Bronchial epithelial cell (primary cell): ENCODE results near the gene MCEMP1. TPM values are rescaled to one million over a fixed set of nuclear protein-coding genes. Genes with fewer than 3 reads are reported as not detected.
"Not testable (repeated sequence)": the region's sequence is repeated elsewhere in the genome, so short reads cannot be mapped to it uniquely, and the experiment has no call there.

Source experiments
- DNase-seq: peaks from one replicate; pipeline ENCODE4 v3.0.0-alpha.2; 2010; ENCODE audit warnings: low read depth
- FAIRE-seq: peaks from 2 replicates; lab custom pipeline; 2011; peaks lifted over from hg19 to GRCh38; lab: Jason Lieb, UNC
- H3K27me3 ChIP-seq: 2 replicates; pipeline ENCODE4 v1.5.1; 2011; ENCODE audit warnings: low read length; ENCODE audit not compliant: control insufficient read depth, insufficient read depth
- H3K36me3 ChIP-seq: 2 replicates; pipeline ENCODE4 v1.5.1; 2011; ENCODE audit warnings: low read length; ENCODE audit not compliant: control insufficient read depth, insufficient read depth
- H3K4me3 ChIP-seq: 2 replicates; pipeline ENCODE4 v1.5.1; 2011; ENCODE audit warnings: mild to moderate bottlenecking, low read depth, low read length, control low read depth
- CTCF ChIP-seq: IDR thresholded peaks from 2 replicates; pipeline ENCODE4 v1.5.1; 2011; ENCODE audit warnings: mild to moderate bottlenecking, moderate library complexity, low read length, control low read depth, inconsistent platforms; ENCODE audit not compliant: insufficient read depth, severe bottlenecking
- total RNA-seq: library from RNA; depleted of rRNA; stranded (reverse); fragments of >200 nt; gene quantifications from 2 replicates; pipeline ENCODE4 v1.2.1, GENCODE V29; 2014

MCEMP1 gene
- total RNA-seq, 1 donor from 2014 or later: not detected

DNA sequence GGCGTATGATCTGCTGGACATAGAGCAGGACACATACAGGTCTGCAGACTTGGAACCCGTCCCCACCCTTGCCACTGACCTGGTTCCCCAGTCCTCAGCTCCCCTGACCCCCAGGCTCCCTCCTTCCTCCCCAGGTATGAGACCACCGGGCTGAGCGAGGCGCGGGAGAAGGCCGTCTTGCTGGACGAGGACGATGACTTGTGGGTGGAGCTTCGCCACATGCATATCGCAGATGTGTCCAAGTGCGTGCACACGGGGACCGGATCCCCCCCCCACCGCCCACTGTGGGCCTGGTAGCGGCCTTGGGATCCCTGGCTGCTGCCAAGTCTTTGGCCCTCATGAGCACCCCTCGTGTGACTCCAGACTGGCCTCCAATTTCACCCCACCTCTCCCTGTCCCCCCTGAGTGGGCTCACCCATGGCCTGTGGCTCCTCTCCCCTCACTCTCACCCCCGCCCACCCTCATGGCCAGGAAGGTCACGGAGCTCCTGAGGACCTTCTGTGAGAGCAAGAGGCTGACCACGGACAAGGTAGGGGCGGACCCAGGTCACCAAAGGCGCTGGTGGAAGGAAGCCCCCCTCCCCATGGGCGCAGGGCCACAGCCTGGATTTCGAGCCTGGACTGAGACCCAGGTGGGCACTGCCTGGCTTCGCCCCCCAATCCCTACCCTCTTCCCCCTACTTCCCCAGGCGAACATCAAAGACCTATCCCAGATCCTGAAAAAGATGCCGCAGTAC, 34.4 kb upstream of the MCEMP1 start:
- DNase-seq (no peak), FAIRE-seq (no peak)
- Histone ChIP-seq H3K27me3 (no peaks in the 10 kb centered on the region), H3K4me3 (no peak overlapping the region), H3K36me3 (peaks cover 16% of the 10 kb centered on the region)
- no peak for TF ChIP-seq CTCF

- Histone ChIP-seq H3K4me3 (no peak overlapping the region), H3K27me3 (no peaks in the 10 kb centered on the region), H3K36me3 (peaks cover 17% of the 10 kb centered on the region)
- DNase-seq (no peak), FAIRE-seq (no peak)
- TF ChIP-seq CTCF: no peak
Observed at GRCh38 chr19:7643031-7643415, 33.9 kb upstream of the MCEMP1 start.

- DNase-seq: peak; percentile 50
- not testable (repeated sequence) for H3K4me3 ChIP-seq, H3K27me3 ChIP-seq, FAIRE-seq
- peaks cover 17% of the 10 kb centered on the region for H3K36me3 ChIP-seq
Observed at GRCh38 chr19:7643629-7644549, 33.0 kb upstream of the MCEMP1 start.

DNA sequence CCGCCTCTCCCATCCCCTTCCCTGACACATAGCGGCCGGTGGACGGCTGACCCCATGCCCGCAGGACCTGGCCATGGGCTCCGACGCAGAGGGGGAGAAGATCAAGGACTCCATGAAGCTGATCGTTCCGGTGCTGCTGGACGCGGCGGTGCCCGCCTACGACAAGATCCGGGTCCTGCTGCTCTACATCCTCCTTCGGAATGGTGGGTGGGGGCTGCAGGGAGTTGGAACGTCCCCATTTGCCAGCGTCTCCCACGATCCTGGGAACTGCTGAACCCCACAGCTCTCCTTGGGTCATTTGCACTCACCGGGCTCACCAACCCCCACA, 32.4 kb upstream of the MCEMP1 start:
- no peak for FAIRE-seq
- Histone ChIP-seq H3K27me3 (no peaks in the 10 kb centered on the region), H3K4me3 (no peak overlapping the region), H3K36me3 (peaks cover 16% of the 10 kb centered on the region)
- TF ChIP-seq CTCF: no peak
- no peak for DNase-seq

DNA sequence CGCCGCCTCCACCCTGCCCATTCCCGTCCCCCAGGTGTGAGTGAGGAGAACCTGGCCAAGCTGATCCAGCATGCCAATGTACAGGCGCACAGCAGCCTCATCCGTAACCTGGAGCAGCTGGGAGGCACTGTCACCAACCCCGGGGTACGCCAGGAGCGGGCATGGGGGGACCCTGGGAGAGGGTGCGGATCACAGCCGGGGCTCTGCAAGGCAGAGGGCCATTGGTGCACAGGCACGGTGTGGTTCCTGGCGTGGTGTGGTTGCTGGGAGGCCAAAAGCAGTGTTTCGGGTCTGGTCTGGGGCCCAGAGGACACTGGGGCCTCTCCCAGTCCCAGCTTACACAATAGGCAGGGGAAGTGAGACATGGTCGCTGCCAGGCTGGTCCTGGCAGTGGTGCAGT, 31.7 kb upstream of the MCEMP1 start:
- Histone ChIP-seq H3K27me3 (no peaks in the 10 kb centered on the region), H3K4me3 (no peak overlapping the region), H3K36me3 (peaks cover 13% of the 10 kb centered on the region)
- DNase-seq (no peak), FAIRE-seq (no peak)
- no peak for TF ChIP-seq CTCF

GRCh38 chr19:7645656-7646425, 31.0 kb upstream of the MCEMP1 start:
- Histone ChIP-seq H3K36me3 (peaks cover 13% of the 10 kb centered on the region), H3K27me3 (no peaks in the 10 kb centered on the region), H3K4me3 (no peak overlapping the region)
- FAIRE-seq (no peak), DNase-seq (no peak)
- TF ChIP-seq CTCF: no peak
